B cell (primary cell): Measurements from ENCODE around the gene HOXB13. TPM values are rescaled to one million over a fixed set of nuclear protein-coding genes. Genes with fewer than 3 reads are reported as not detected.

Experiments
- ATAC-seq: fragments of 200-7000 bp; cut with Tn5 transposase; one replicate; pipeline ENCODE4 v1.10.0; 2021; ENCODE audit warnings: low read depth, mild to moderate bottlenecking, moderate number of reproducible peaks, moderate library complexity
- CTCF ChIA-PET: fragments of 350-600 bp; sonication (Branson Sonifier 250); formaldehyde crosslinking; loops from one replicate; lab custom pipeline; 2021; ENCODE audit warnings: antibody characterized with exemption, inconsistent platforms; lab: Charles Lee
- POLR2A ChIA-PET: fragments of 350-600 bp; sonication (Branson Sonifier 250); formaldehyde crosslinking; loops from one replicate; lab custom pipeline; 2021; ENCODE audit warnings: antibody characterized with exemption; lab: Charles Lee
- DNase-seq: peaks from one replicate; pipeline ENCODE4 v3.0.0; 2013
- H2AFZ ChIP-seq: 2 replicates; pipeline ENCODE4 v1.6.1; 2012; ENCODE audit warnings: mild to moderate bottlenecking, low read depth, low read length; ENCODE audit not compliant: insufficient read depth, poor library complexity, severe bottlenecking
- H3K27ac ChIP-seq, 2 donors: 1 replicate in 1 of 2; 2 replicates in 1 of 2; pipeline ENCODE4 v1.5.1; 2012 to 2013; ENCODE audit warnings: low read length in 2 of 2, mild to moderate bottlenecking in 2 of 2, moderate library complexity in 1 of 2
- H3K27me3 ChIP-seq, 4 experiments: fragments of 200-600 bp in 1 of 4; sonication (generic) in 1 of 4; replicated peaks in 1 of 4; 1 replicate in 2 of 4; 2 replicates in 2 of 4; pipeline versions ENCODE4 v1.6.1 to v1.7.0; 2013 to 2016; ENCODE audit warnings: low read length in 3 of 4, mild to moderate bottlenecking in 2 of 4, mixed read lengths in 1 of 4, moderate library complexity in 1 of 4; ENCODE audit not compliant: insufficient read depth in 4 of 4, control insufficient read depth in 3 of 4; ENCODE audit errors: control extremely low read depth in 1 of 4
- H3K36me3 ChIP-seq, 2 experiments: replicated peaks in 1 of 2; 1 replicate in 1 of 2; 2 replicates in 1 of 2; pipeline versions ENCODE4 v1.6.1 to v1.7.1; 2013; ENCODE audit warnings: low read length in 1 of 2; ENCODE audit not compliant: insufficient read depth in 2 of 2, control insufficient read depth in 1 of 2; ENCODE audit errors: control extremely low read depth in 1 of 2, extremely low read depth in 1 of 2
- H3K4me1 ChIP-seq, 2 donors: fragments of 200-600 bp in 1 of 2; sonication (generic) in 1 of 2; 1 replicate in 1 of 2; 2 replicates in 1 of 2; pipeline versions ENCODE4 v1.5.1 to v1.6.1; 2013 to 2017; ENCODE audit warnings: low read length in 2 of 2; ENCODE audit not compliant: control insufficient read depth in 2 of 2, insufficient read depth in 2 of 2
- H3K4me2 ChIP-seq: replicated peaks from 2 replicates; pipeline ENCODE3; 2012; ENCODE audit warnings: mild to moderate bottlenecking, low read depth, low read length; ENCODE audit not compliant: poor library complexity, severe bottlenecking
- H3K4me3 ChIP-seq, 5 experiments: fragments of 200-600 bp in 1 of 5; sonication (generic) in 1 of 5; 1 replicate in 3 of 5; 2 replicates in 2 of 5; pipeline versions ENCODE4 v1.5.1 to v1.7.0; 2011 to 2016; ENCODE audit warnings: low read length in 4 of 5, mild to moderate bottlenecking in 4 of 5, low read depth in 2 of 5, control low read depth in 1 of 5, moderate library complexity in 1 of 5; ENCODE audit not compliant: insufficient read depth in 1 of 5; ENCODE audit errors: control extremely low read depth in 1 of 5, extremely low read depth in 1 of 5
- H3K79me2 ChIP-seq: fragments of 200-600 bp; sonication (generic); one replicate; pipeline ENCODE4 v1.6.0; 2016; ENCODE audit warnings: low read length; ENCODE audit not compliant: control insufficient read depth, insufficient read depth
- H3K9ac ChIP-seq: fragments of 200-600 bp; sonication (generic); 2 replicates; pipeline ENCODE4 v1.6.1; 2017; ENCODE audit warnings: mild to moderate bottlenecking, low read length, moderate library complexity
- H3K9me3 ChIP-seq, 3 donors: one replicate each; pipeline versions ENCODE4 v1.6.1 to v1.7.1; 2013; ENCODE audit warnings: low read length in 2 of 3; ENCODE audit not compliant: control insufficient read depth in 2 of 3, insufficient read depth in 1 of 3; ENCODE audit errors: control extremely low read depth in 1 of 3
- H4K20me1 ChIP-seq: 2 replicates; pipeline ENCODE4 v1.6.0; 2012; ENCODE audit warnings: mild to moderate bottlenecking, low read length; ENCODE audit not compliant: insufficient read depth, control insufficient read depth, poor library complexity, severe bottlenecking
- H3K27ac Mint-ChIP-seq: one replicate; pipeline ENCODE4 v1.8.0; 2021; ENCODE audit warnings: mixed read lengths
- H3K27me3 Mint-ChIP-seq: one replicate; pipeline ENCODE4 v1.8.0; 2021; ENCODE audit warnings: mixed read lengths
- H3K4me1 Mint-ChIP-seq: one replicate; pipeline ENCODE4 v1.8.0; 2021; ENCODE audit warnings: mixed read lengths
- H3K4me3 Mint-ChIP-seq: one replicate; pipeline ENCODE4 v1.8.0; 2021; ENCODE audit warnings: mixed read lengths
- H3K9me3 Mint-ChIP-seq: one replicate; pipeline ENCODE4 v1.8.0; 2022; ENCODE audit warnings: mixed read lengths; ENCODE audit not compliant: insufficient read depth
- CTCF ChIP-seq: fragments of 200-600 bp; IDR thresholded peaks from one replicate; pipeline ENCODE4 v1.8.0; 2022; ENCODE audit warnings: antibody characterized with exemption, mild to moderate bottlenecking
- EZH2 ChIP-seq: IDR thresholded peaks from 2 replicates; pipeline ENCODE4 v1.6.1; 2012; ENCODE audit warnings: borderline replicate concordance, low read depth, mild to moderate bottlenecking, moderate library complexity, low read length; ENCODE audit not compliant: insufficient read depth, poor library complexity, severe bottlenecking
- WGBS: methylation state at CpG from one replicate; pipeline ENCODE4 v1.1.5; 2013; ENCODE audit warnings: missing lambda C conversion rate; ENCODE audit not compliant: insufficient coverage; 5-methylcytosine and 5-hydroxymethylcytosine counted together
- intact Hi-C: fragments of 100-400 bp; cut with micrococcal nuclease; formaldehyde crosslinking; loops from one replicate; pipeline ENCODE4 v1.10.0; 2022
- polyA plus RNA-seq: library from polyadenylated mRNA; depleted of rRNA; stranded (reverse); fragments of >200 nt; gene quantifications from 2 replicates; pipeline ENCODE4 v1.2.3, GENCODE V29; 2012
- total RNA-seq, 2 donors: library from RNA; stranded (reverse); fragments of 120-200 nt in 1 of 2; gene quantifications; 1 replicate in 1 of 2; 2 replicates in 1 of 2; pipeline versions ENCODE4 v1.2.3 to v1.2.4, GENCODE V29; 2013 to 2022

The HOXB13 gene
- total and polyA plus RNA-seq, 2 donors (not counting 1 experiment from before 2014, with no cell fraction given): not detected

- H3K4me3 ChIP-seq: no peak overlapping the region
- H3K9me3 ChIP-seq: peaks cover 0 to 42% (median 6%) of the 10 kb centered on the region in 3 donors
- H3K9me3 Mint-ChIP-seq: no peaks in the 10 kb centered on the region
- peaks cover 0 to 97% (median 87%) of the 10 kb centered on the region in 4 experiments for H3K27me3 ChIP-seq
- CTCF ChIA-PET: interaction anchor here (0.7 to 2.6 kb wide), 5 partner anchors 25 to 802 kb away, joined by 3 to 13 read pairs (median 3); partner anchors contain the start of gene PRAC2
- no peak for ATAC-seq
- no peaks in the 10 kb centered on the region for H4K20me1 ChIP-seq
- H3K4me3 Mint-ChIP-seq: no peak overlapping the region
- H3K4me1 Mint-ChIP-seq: peaks cover 15% of the 10 kb centered on the region
- H3K27ac Mint-ChIP-seq: no peak overlapping the region
- 23% methylated on average over 4 of the region's 16 CpGs for WGBS
- TF ChIP-seq CTCF: no peak
- no peak for TF ChIP-seq EZH2
- H3K9ac ChIP-seq: no peak overlapping the region
- POLR2A ChIA-PET: no interaction called here
- no peak overlapping the region for H3K4me2 ChIP-seq
- no peak overlapping the region for H3K27ac ChIP-seq
- peaks cover 80% of the 10 kb centered on the region for H3K27me3 Mint-ChIP-seq
- no peak overlapping the region for H2AFZ ChIP-seq
- H3K36me3 ChIP-seq: no peaks in the 10 kb centered on the region
- DNase-seq: peak; percentile 34
- intact Hi-C loops: no loop called here
- peaks cover 3 to 58% of the 10 kb centered on the region in 2 donors for H3K4me1 ChIP-seq
- H3K79me2 ChIP-seq: no peaks in the 10 kb centered on the region
Measured at GRCh38 chr17:48748718-48749566, 20.4 kb upstream of the HOXB13 start.
